Measurements from ENCODE around the gene ARHGEF12.

Gene ARHGEF12

GRCh38 chr11:120317689-120318480 lies 18.3 kb upstream of the ARHGEF12 start:
- DNase-seq: no peak

GRCh38 chr11:120318906-120319305 lies 17.3 kb upstream of the ARHGEF12 start:
- DNase-seq: no peak

GRCh38 chr11:120324932-120325810 lies 11.0 kb upstream of the ARHGEF12 start, which contains the start of gene TLCD5:
TLCD5 (plus strand) TSS chr11:120325299; CDS start chr11:120327442, 2,143 bp downstream.
- DNase-seq: no peak

- no peak for DNase-seq
These were observed 10.0 kb upstream of the ARHGEF12 start for GRCh38 chr11:120326228-120326627.

DNA sequence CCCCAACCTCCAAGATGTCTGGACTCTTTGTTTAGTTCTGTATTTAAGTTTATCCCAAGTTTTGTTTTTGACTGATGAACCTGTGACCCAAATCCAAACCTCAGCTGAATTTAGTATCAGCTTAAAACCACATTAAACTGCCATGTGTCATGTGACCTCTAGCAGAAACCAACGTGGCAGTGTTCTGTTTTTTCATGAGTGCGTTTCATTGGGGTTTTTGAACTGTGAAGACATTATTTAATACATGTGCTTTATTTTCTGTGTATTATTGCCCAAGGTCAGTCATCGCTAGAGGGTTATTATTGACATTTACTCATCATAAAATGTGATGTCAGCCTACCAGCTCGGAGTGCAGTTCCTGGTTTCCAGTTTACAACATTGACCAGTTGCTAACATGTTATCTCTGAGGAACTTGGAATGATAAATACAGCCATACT lies 9.3 kb upstream of the ARHGEF12 start:
- no peak for DNase-seq

DNA sequence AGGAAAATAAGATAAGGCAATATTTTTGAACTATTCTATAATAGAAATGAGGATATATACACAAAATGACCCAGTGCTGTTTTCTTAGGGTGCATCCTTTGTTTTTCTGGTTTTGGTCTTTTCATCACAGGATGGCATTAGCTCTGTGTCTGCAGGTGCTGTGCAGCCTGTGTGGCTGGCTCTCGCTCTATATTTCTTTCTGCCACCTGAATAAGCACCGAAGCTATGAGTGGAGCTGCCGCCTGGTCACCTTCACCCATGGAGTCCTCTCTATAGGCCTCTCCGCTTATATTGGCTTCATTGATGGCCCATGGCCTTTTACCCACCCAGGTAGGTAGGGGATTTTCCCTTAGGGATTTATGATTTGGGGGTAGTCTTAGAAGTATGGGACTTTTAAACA lies 8.9 kb upstream of the ARHGEF12 start:
- DNase-seq: no peak

DNA sequence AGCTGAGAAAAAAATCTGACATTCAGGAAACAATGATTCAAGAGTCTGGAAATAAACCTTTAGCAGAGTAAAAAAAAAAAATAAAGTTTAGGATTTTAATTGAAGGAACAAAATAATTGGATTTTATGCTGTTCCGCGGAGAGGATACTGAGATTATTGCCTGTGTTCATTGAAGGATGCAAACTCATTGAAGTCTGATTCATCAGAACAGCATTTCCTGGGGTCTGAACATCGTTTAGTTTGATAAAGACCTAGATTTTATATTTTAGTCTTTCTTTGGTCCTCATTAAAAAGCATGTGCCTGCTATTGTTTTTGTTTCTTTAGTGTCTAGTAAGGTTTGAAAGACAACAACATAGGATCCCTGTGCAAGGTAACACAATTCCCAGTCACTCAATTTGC lies 6.7 kb upstream of the ARHGEF12 start:
- no peak for DNase-seq

DNA sequence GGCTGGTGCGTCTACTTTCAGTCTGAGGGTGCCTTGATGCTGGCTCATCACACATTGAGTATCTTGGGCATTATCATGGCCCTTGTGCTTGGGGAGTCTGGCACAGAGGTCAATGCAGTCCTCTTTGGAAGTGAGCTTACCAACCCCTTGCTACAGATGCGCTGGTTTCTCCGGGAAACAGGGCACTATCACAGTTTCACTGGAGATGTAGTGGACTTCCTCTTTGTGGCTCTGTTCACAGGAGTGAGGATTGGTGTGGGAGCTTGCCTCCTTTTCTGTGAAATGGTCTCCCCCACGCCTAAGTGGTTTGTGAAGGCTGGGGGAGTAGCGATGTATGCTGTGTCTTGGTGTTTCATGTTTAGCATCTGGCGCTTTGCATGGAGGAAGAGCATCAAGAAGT lies 6.2 kb upstream of the ARHGEF12 start:
- no peak for DNase-seq

- DNase-seq: no peak
These were observed 4.8 kb upstream of the ARHGEF12 start for GRCh38 chr11:120331301-120331996.

- DNase-seq: no peak
These were observed 3.1 kb upstream of the ARHGEF12 start for GRCh38 chr11:120332822-120333716.

GRCh38 chr11:120333801-120334200 lies 2.4 kb upstream of the ARHGEF12 start:
- DNase-seq: no peak

- no peak for DNase-seq
These were observed 1.9 kb upstream of the ARHGEF12 start for GRCh38 chr11:120334332-120334731.

- peak; percentile 89 for DNase-seq
These were observed 1.2 kb upstream of the ARHGEF12 start for GRCh38 chr11:120334894-120335462.

DNA sequence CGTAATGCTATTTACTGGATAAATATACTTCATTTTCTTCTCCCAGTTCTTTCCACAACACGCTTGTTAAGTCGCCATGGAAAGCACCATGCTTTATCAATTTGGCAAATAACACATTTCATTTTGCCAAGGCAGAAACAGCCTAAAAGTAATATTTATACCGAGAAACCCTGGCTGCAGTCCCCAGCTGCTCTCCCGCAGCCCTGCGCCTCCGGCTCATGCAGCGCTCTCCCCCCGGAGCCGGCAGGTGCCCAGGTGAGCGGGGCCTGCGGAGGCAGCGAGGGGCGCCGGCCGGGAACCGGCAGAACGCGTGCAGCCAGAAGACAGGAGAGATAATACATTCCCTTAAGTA lies 681 bp upstream of the ARHGEF12 start:
- DNase-seq: peak; percentile 39

DNA sequence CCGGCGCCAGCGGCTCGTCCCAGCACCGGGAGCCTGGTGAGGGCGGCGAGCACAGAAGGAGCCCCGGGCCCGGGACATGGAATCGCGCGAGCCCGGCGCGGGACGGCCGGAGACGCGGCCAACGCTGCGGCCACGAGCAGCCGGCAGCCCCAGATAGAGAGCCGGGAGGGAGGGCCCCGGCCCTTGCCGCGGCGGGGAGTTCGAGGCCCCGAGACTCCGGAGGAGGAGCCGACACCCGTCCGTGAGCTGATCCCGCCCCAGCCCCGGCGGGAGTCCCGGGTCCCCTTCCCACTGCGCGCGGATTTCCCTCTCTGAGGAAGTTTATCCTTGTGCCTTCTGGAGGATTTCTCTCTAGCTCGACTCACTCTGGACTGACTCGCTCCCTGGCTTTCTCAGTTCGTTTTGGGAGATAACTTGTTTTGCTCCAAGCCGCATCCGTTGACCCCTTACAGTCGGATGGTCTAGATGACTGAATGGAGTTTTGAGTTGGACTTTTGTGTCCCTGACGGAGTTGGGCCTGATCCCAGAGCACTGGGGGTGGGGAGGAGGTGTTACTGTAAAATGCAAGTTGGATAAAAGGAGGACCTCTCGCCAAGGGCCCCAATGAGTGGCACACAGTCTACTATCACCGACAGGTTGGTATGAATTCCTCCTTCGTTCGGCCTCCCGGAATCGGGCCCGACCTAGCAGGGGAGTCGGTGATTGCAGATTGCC lies 585 bp downstream of the ARHGEF12 start:
- peak; percentile 22 for DNase-seq

- peak; percentile 31 for DNase-seq
These were observed 1.3 kb downstream of the ARHGEF12 start for GRCh38 chr11:120337355-120338106.

GRCh38 chr11:120338107-120338933 lies 2.1 kb downstream of the ARHGEF12 start:
- DNase-seq: peak; percentile 30

- DNase-seq: peak; percentile 98
These were observed 3.2 kb downstream of the ARHGEF12 start for GRCh38 chr11:120339394-120339890.

GRCh38 chr11:120340529-120340928 lies 4.3 kb downstream of the ARHGEF12 start:
- no peak for DNase-seq
